HepG2 (cell line): ENCODE measurements around the gene LRRC27.

ENCODE experiments used
- NFATC3 ChIP-seq: sonication (generic); formaldehyde crosslinking; IDR thresholded peaks from 2 replicates; pipeline ENCODE4 v1.5.1; 2020; ENCODE audit warnings: mild to moderate bottlenecking, missing genetic modification reagents
- SRF ChIP-seq: IDR thresholded peaks from 2 replicates; pipeline ENCODE4 v1.6.1; 2011; ENCODE audit warnings: mild to moderate bottlenecking, low read depth, low read length, moderate library complexity
- TF ChIP-seq, protein P1 (sequence below): sonication (generic); formaldehyde crosslinking; IDR thresholded peaks from 2 replicates; pipeline ENCODE4 v1.4.0; 2020; ENCODE audit warnings: missing genetic modification reagents
- TF ChIP-seq, protein P2 (sequence below): sonication (generic); formaldehyde crosslinking; IDR thresholded peaks from 2 replicates; pipeline ENCODE4 v1.4.0; 2020; ENCODE audit warnings: missing genetic modification reagents, mild to moderate bottlenecking, borderline replicate concordance

DNA sequence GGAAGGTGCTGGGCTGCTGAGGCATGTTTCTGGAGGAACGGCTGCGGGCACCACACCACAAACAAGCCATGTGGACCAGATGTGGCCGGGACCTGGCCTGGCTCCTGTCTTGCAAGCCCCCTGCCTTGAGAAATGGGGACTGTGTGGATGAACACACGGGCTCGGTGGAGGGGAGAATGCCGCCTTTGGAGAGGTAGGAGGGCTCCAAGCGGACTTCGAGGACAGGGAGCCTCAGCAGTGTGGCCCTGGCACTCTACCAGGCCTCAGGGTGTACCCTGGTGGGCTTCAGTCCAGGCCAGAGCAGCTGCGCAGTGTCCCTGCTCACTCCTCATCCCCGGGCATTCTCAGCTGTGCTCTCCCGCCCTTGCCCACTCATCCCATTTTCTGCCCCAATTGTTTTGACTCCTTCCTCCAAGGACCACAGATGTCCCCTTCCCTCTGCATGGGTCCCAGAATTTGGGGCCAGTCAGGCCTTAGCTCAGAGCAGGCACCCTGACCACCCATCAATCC lies 96.5 kb downstream of the LRRC27 start:
- TF ChIP-seq SRF = no peak
- TF ChIP-seq, protein P1, sequence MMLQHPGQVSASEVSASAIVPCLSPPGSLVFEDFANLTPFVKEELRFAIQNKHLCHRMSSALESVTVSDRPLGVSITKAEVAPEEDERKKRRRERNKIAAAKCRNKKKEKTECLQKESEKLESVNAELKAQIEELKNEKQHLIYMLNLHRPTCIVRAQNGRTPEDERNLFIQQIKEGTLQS (CRISPR knock-in tag) = no peak
- TF ChIP-seq NFATC3 (CRISPR knock-in tag) = no peak
- TF ChIP-seq, protein P2, sequence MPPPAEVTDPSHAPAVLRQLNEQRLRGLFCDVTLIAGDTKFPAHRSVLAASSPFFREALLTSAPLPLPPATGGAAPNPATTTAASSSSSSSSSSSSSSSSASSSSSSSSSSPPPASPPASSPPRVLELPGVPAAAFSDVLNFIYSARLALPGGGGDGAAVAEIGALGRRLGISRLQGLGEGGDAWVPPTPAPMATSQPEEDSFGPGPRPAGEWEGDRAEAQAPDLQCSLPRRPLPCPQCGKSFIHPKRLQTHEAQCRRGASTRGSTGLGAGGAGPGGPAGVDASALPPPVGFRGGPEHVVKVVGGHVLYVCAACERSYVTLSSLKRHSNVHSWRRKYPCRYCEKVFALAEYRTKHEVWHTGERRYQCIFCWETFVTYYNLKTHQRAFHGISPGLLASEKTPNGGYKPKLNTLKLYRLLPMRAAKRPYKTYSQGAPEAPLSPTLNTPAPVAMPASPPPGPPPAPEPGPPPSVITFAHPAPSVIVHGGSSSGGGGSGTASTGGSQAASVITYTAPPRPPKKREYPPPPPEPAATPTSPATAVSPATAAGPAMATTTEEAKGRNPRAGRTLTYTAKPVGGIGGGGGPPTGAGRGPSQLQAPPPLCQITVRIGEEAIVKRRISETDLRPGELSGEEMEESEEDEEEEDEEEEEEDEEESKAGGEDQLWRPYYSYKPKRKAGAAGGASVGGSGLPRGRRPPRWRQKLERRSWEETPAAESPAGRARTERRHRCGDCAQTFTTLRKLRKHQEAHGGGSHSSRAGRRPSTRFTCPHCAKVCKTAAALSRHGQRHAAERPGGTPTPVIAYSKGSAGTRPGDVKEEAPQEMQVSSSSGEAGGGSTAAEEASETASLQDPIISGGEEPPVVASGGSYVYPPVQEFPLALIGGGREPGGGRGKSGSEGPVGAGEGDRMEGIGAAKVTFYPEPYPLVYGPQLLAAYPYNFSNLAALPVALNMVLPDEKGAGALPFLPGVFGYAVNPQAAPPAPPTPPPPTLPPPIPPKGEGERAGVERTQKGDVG (CRISPR knock-in tag) = no peak
